ENCODE measurements around the gene IDH3G.

- no peak for TF ChIP-seq FOXA2 (IDR thresholded peaks at IDR 0.05)
- no peak for TF ChIP-seq CTCF (IDR thresholded peaks at IDR 0.05; ENCODE audit: low read depth, low read length, missing input control)
- no peak for TF ChIP-seq TAF1 (conservative IDR thresholded peaks at IDR 0.05)
- no peak for TF ChIP-seq REST (IDR thresholded peaks at IDR 0.05)
- TF ChIP-seq EGR1 (IDR thresholded peaks at IDR 0.05; ENCODE audit: low read depth in 2 of 2): no peak
- TF ChIP-seq MAX (IDR thresholded peaks at IDR 0.05): no peak
- no peak for TF ChIP-seq YY1 (IDR thresholded peaks at IDR 0.05)
- no peak for TF ChIP-seq ATF3 (IDR thresholded peaks at IDR 0.05)
- TF ChIP-seq, protein P1, sequence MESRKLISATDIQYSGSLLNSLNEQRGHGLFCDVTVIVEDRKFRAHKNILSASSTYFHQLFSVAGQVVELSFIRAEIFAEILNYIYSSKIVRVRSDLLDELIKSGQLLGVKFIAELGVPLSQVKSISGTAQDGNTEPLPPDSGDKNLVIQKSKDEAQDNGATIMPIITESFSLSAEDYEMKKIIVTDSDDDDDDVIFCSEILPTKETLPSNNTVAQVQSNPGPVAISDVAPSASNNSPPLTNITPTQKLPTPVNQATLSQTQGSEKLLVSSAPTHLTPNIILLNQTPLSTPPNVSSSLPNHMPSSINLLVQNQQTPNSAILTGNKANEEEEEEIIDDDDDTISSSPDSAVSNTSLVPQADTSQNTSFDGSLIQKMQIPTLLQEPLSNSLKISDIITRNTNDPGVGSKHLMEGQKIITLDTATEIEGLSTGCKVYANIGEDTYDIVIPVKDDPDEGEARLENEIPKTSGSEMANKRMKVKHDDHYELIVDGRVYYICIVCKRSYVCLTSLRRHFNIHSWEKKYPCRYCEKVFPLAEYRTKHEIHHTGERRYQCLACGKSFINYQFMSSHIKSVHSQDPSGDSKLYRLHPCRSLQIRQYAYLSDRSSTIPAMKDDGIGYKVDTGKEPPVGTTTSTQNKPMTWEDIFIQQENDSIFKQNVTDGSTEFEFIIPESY (IDR thresholded peaks at IDR 0.05): no peak
- TF ChIP-seq SP1 (IDR thresholded peaks at IDR 0.05): no peak
- TF ChIP-seq RAD21 (IDR thresholded peaks at IDR 0.05): no peak
- TF ChIP-seq GABPA (IDR thresholded peaks at IDR 0.05 in 1 of 2, conservative IDR thresholded peaks at IDR 0.05 in 1 of 2): no peak
Measured at GRCh38 chrX:153769865-153770600, 24.1 kb downstream of the IDH3G start.
